ENCODE measurements around the gene ZMAT5.

DNA sequence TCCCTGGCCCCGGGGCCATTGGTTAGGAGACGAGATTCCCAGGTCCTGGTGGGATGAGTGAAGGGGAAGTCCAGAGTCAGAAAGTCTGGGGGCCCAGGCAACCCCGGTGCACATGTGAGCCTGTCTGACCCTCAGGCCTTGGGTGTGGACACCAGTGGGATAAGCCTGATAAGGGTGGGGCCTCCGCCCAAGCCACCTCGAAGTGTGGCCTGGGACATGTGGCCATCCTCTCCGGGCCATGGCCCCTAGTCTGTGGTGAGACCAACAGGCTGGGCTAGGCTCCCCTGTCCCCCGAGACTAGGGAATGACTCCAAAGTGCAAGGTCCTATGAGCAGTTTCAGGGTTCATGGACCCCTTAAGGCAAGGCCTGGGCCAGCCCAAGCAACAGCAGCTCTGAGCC lies 40.7 kb downstream of the ZMAT5 start:
- TF ChIP-seq, protein P1, sequence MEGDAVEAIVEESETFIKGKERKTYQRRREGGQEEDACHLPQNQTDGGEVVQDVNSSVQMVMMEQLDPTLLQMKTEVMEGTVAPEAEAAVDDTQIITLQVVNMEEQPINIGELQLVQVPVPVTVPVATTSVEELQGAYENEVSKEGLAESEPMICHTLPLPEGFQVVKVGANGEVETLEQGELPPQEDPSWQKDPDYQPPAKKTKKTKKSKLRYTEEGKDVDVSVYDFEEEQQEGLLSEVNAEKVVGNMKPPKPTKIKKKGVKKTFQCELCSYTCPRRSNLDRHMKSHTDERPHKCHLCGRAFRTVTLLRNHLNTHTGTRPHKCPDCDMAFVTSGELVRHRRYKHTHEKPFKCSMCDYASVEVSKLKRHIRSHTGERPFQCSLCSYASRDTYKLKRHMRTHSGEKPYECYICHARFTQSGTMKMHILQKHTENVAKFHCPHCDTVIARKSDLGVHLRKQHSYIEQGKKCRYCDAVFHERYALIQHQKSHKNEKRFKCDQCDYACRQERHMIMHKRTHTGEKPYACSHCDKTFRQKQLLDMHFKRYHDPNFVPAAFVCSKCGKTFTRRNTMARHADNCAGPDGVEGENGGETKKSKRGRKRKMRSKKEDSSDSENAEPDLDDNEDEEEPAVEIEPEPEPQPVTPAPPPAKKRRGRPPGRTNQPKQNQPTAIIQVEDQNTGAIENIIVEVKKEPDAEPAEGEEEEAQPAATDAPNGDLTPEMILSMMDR (IDR thresholded peaks at IDR 0.05; ENCODE audit: insufficient read depth, low read length, poor library complexity, severe bottlenecking), result no peak
- TF ChIP-seq EZH2phosphoT487 (conservative IDR thresholded peaks at IDR 0.05; ENCODE audit: low read length), result no peak

Measured in SU-DHL-6 (cell line).